Measurements from ENCODE around the gene FXN.
"Not testable (repeated sequence)": the region's sequence is repeated elsewhere in the genome, so short reads cannot be mapped to it uniquely, and the experiment has no call there.

The FXN gene

GRCh38 chr9:69097923-69098593 is 62.5 kb downstream of the FXN start:
- DNase-seq (ENCODE audit: low read depth in 1 of 2, low spot score in 1 of 2), result no peak

GRCh38 chr9:69103348-69103996 is 67.9 kb downstream of the FXN start:
- DNase-seq (ENCODE audit: low read depth in 1 of 2, low spot score in 1 of 2), result not testable (repeated sequence)

GRCh38 chr9:69104830-69105527 is 69.4 kb downstream of the FXN start:
- DNase-seq (ENCODE audit: low read depth in 1 of 2, low spot score in 1 of 2), result no peak

GRCh38 chr9:69107771-69108170 is 72.2 kb downstream of the FXN start:
- DNase-seq (ENCODE audit: low read depth in 1 of 2, low spot score in 1 of 2), result no peak

GRCh38 chr9:69108706-69109105 is 73.2 kb downstream of the FXN start:
- DNase-seq (ENCODE audit: low read depth in 1 of 2, low spot score in 1 of 2), result not testable (repeated sequence)

- DNase-seq (ENCODE audit: low read depth in 1 of 2, low spot score in 1 of 2), result no peak
Observed at GRCh38 chr9:69109152-69109551, 73.6 kb downstream of the FXN start.

- DNase-seq (ENCODE audit: low read depth in 1 of 2, low spot score in 1 of 2), result not testable (repeated sequence)
Observed at GRCh38 chr9:69112646-69113045, 77.1 kb downstream of the FXN start.

- DNase-seq (ENCODE audit: low read depth in 1 of 2, low spot score in 1 of 2), result no peak
Observed at GRCh38 chr9:69115621-69116020, 80.1 kb downstream of the FXN start.

- DNase-seq (ENCODE audit: low read depth in 1 of 2, low spot score in 1 of 2), result no peak
Observed at GRCh38 chr9:69118656-69119055, 83.1 kb downstream of the FXN start.

- no peak for DNase-seq (ENCODE audit: low read depth in 1 of 2, low spot score in 1 of 2)
Observed at GRCh38 chr9:69120380-69121154, 85.0 kb downstream of the FXN start.

GRCh38 chr9:69121155-69122081 is 85.9 kb downstream of the FXN start:
- peak; percentile 3 to 8 for DNase-seq (ENCODE audit: low read depth in 1 of 2, low spot score in 1 of 2)

GRCh38 chr9:69122082-69122548 is 86.6 kb downstream of the FXN start:
- DNase-seq (ENCODE audit: low read depth in 1 of 2, low spot score in 1 of 2), result peak; percentile 7 to 29

GRCh38 chr9:69122549-69123141 is 87.1 kb downstream of the FXN start:
- no peak for DNase-seq (ENCODE audit: low read depth in 1 of 2, low spot score in 1 of 2)

- DNase-seq (ENCODE audit: low read depth in 1 of 2, low spot score in 1 of 2), result no peak
Observed at GRCh38 chr9:69130456-69131441, 95.2 kb downstream of the FXN start.

GRCh38 chr9:69131682-69132081 is 96.1 kb downstream of the FXN start:
- no peak for DNase-seq (ENCODE audit: low read depth in 1 of 2, low spot score in 1 of 2)

- DNase-seq (ENCODE audit: low read depth in 1 of 2, low spot score in 1 of 2), result no peak
Observed at GRCh38 chr9:69132361-69132760, 96.8 kb downstream of the FXN start.

- DNase-seq (ENCODE audit: low read depth in 1 of 2, low spot score in 1 of 2), result no peak
Observed at GRCh38 chr9:69134412-69134811, 98.9 kb downstream of the FXN start.

GRCh38 chr9:69136185-69136584 is 100.6 kb downstream of the FXN start:
- DNase-seq (ENCODE audit: low read depth in 1 of 2, low spot score in 1 of 2), result no peak

- no peak for DNase-seq (ENCODE audit: low read depth in 1 of 2, low spot score in 1 of 2)
Observed at GRCh38 chr9:69136779-69137178, 101.2 kb downstream of the FXN start.

Measured in stimulated activated CD4-positive, alpha-beta T cell treated with anti-CD3 and anti-CD28 coated beads, Interleukin-15, amount 100 ng/mL, for 1 hour (primary cell).